HL-60/S4 treated with retinoic acid at 250 ng/mL for 4 days and 3 days (cell line): ENCODE data around the gene NTN3.
"Not testable (repeated sequence)": the region's sequence is repeated elsewhere in the genome, so short reads cannot be mapped to it uniquely, and the experiment has no call there.

Experiments
- in situ Hi-C: fragments of 300-500 bp; cut with MboI; formaldehyde crosslinking; loops from 2 replicates; pipeline ENCODE4 v1.7.0; 2022; ENCODE audit warnings: low sequenced_read_pairs

The NTN3 gene

GRCh38 chr16:2438121-2438520 lies 33.0 kb upstream of the NTN3 start:
- in situ Hi-C loops, result no loop called here

- in situ Hi-C loops, result no loop called here
Measured at GRCh38 chr16:2439598-2439997, 31.5 kb upstream of the NTN3 start.

- in situ Hi-C loops, result not testable (repeated sequence)
Measured at GRCh38 chr16:2441143-2441804, 29.8 kb upstream of the NTN3 start.

- in situ Hi-C loops, result no loop called here
Measured at GRCh38 chr16:2443555-2443954, 27.5 kb upstream of the NTN3 start.

- in situ Hi-C loops, result no loop called here
Measured at GRCh38 chr16:2447920-2448583, 23.0 kb upstream of the NTN3 start.

GRCh38 chr16:2449118-2449517 lies 22.0 kb upstream of the NTN3 start:
- in situ Hi-C loops, result no loop called here

GRCh38 chr16:2450535-2450934 lies 20.6 kb upstream of the NTN3 start:
- in situ Hi-C loops, result no loop called here

- in situ Hi-C loops, result no loop called here
Measured at GRCh38 chr16:2450975-2451381, 20.1 kb upstream of the NTN3 start.

- in situ Hi-C loops, result no loop called here
Measured at GRCh38 chr16:2451851-2452320, 19.2 kb upstream of the NTN3 start.

- in situ Hi-C loops, result no loop called here
Measured at GRCh38 chr16:2452650-2453049, 18.4 kb upstream of the NTN3 start.

- in situ Hi-C loops, result no loop called here
Measured at GRCh38 chr16:2455081-2455845, 15.8 kb upstream of the NTN3 start.

GRCh38 chr16:2456551-2457153 lies 14.4 kb upstream of the NTN3 start:
- in situ Hi-C loops, result no loop called here

- in situ Hi-C loops, result no loop called here
Measured at GRCh38 chr16:2457267-2457666, 13.8 kb upstream of the NTN3 start.

GRCh38 chr16:2457946-2458345 lies 13.2 kb upstream of the NTN3 start:
- in situ Hi-C loops, result no loop called here

GRCh38 chr16:2458887-2459646 lies 12.0 kb upstream of the NTN3 start:
- in situ Hi-C loops, result no loop called here

- in situ Hi-C loops, result no loop called here
Measured at GRCh38 chr16:2459647-2460390, 11.3 kb upstream of the NTN3 start, which contains the start of gene TEDC2. TSS of gene TEDC2 (plus strand) at chr16:2460109. CDS start at chr16:2460145, 36 bp downstream.

- in situ Hi-C loops, result no loop called here
Measured at GRCh38 chr16:2460391-2460713, 10.7 kb upstream of the NTN3 start.

- in situ Hi-C loops, result no loop called here
Measured at GRCh38 chr16:2460916-2461315, 10.2 kb upstream of the NTN3 start.

- in situ Hi-C loops, result no loop called here
Measured at GRCh38 chr16:2462031-2462866, 8.8 kb upstream of the NTN3 start.
